Astrocyte (in vitro differentiated cells and primary cell): Measurements from ENCODE around the gene PARD6A.

ENCODE experiments used
- CTCF ChIP-seq: IDR thresholded peaks from 2 replicates; pipeline ENCODE4 v1.5.1; 2011; ENCODE audit warnings: low read depth, mild to moderate bottlenecking, inconsistent platforms, low read length, moderate library complexity; ENCODE audit not compliant: insufficient read depth
- EZH2 ChIP-seq: IDR thresholded peaks from 2 replicates; pipeline ENCODE4 v1.6.1; 2012; ENCODE audit warnings: mild to moderate bottlenecking, low read length, inconsistent platforms; ENCODE audit not compliant: insufficient read depth

DNA sequence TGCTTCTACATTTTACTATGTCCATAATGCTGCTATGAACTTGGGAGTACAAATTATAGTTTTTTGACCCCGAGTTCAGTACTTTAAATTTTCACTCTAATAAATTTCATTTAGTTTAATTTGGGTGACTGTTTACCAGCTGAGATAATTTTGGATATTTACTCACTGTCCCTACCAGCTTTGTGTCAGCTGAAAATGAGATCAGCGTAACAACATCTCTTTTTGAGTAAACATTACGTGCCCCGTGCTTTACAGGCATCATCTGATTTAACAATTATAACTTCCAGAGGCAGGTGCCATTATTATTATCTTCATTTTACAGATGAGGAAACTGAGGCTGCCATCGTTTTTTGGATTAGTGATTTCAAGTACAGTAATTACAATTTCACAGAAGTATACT is 43.4 kb downstream of the PARD6A start:
- no peak for TF ChIP-seq CTCF
- TF ChIP-seq EZH2, result no peak
